ENCODE measurements around the gene BDNF. TPM values are rescaled to one million over a fixed set of nuclear protein-coding genes. Genes with fewer than 3 reads are reported as not detected.

The BDNF gene
- polyA plus RNA-seq, 1 donor from 2014 or later, result not detected

- H3F3A ChIP-seq (ENCODE audit: insufficient read depth, low read length, poor library complexity, severe bottlenecking), result peaks cover 13% of the 10 kb centered on the region
- no peaks in the 10 kb centered on the region for H3K9me2 ChIP-seq (ENCODE audit: insufficient read depth, low read length)
- H4K20me1 ChIP-seq (ENCODE audit: insufficient read depth), result no peaks in the 10 kb centered on the region
- H2AFZ ChIP-seq (ENCODE audit: low read depth, low read length), result no peak overlapping the region
- no peak overlapping the region for H3K27ac ChIP-seq (ENCODE audit: low read length)
- no peak overlapping the region for H3K4me2 ChIP-seq (ENCODE audit: low read length)
- TF ChIP-seq CTCF (IDR thresholded peaks at IDR 0.05; ENCODE audit: poor library complexity, severe bottlenecking) (peak; percentile 34), REST (IDR thresholded peaks at IDR 0.05; ENCODE audit: borderline replicate concordance) (peak; percentile 68), RAD21 (conservative IDR thresholded peaks at IDR 0.05) (no peak), TAF1 (IDR thresholded peaks at IDR 0.05; ENCODE audit: low read depth) (no peak)
- H3K36me3 ChIP-seq (ENCODE audit: insufficient read depth, low read length), result no peaks in the 10 kb centered on the region
- no peaks in the 10 kb centered on the region for H3K9me3 ChIP-seq (ENCODE audit: low read length)
- peaks cover 86% of the 10 kb centered on the region for H3K27me3 ChIP-seq (ENCODE audit: insufficient read depth, low read depth, low read length)
- peak overlapping the region; percentile 25 for H3K4me3 ChIP-seq (ENCODE audit: low read length)
- no peaks in the 10 kb centered on the region for H3K79me2 ChIP-seq (replicated peaks; ENCODE audit: insufficient read depth, low read length)
- H3K9ac ChIP-seq (ENCODE audit: low read length), result no peak overlapping the region
Observed at GRCh38 chr11:27720277-27720830, 20.1 kb upstream of the BDNF start.

DNA sequence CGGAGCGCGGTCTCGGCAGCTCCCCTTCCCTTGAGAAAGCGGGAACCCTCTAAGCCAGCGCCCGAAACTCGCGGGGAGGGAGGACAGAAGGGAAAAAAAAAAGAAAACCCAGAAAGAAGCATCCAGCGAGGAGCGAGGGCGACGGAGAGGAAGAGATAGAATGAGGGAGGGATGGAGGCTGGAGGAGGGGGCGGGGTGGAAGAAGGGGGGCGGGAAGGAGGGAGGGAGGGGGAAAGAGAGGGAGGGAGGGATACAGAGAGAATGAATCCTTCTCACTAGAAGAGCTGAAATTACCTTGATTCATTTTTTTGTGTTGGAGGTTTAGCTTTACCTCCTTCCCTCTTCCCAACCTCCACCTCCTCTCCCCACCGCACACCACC, 19.3 kb upstream of the BDNF start:
- H3K27ac ChIP-seq (ENCODE audit: low read length), result no peak overlapping the region

More for the DNA sequence above, 19.3 kb upstream of the BDNF start:
- H4K20me1 ChIP-seq (ENCODE audit: insufficient read depth), result no peaks in the 10 kb centered on the region
- H3K27me3 ChIP-seq (ENCODE audit: insufficient read depth, low read depth, low read length), result peaks cover 86% of the 10 kb centered on the region
- TF ChIP-seq POLR2AphosphoS5 (IDR thresholded peaks at IDR 0.05), result no peak
- TF ChIP-seq REST (IDR thresholded peaks at IDR 0.05; ENCODE audit: borderline replicate concordance), result no peak
- no peak for TF ChIP-seq RAD21 (conservative IDR thresholded peaks at IDR 0.05)
- TF ChIP-seq TAF1 (IDR thresholded peaks at IDR 0.05; ENCODE audit: low read depth), result no peak
- no peak for TF ChIP-seq MXI1 (conservative IDR thresholded peaks at IDR 0.05; ENCODE audit: poor library complexity, severe bottlenecking)
- TF ChIP-seq EP300 (conservative IDR thresholded peaks at IDR 0.05; ENCODE audit: poor library complexity, severe bottlenecking), result no peak
- no peak for TF ChIP-seq EZH2 (IDR thresholded peaks at IDR 0.05; ENCODE audit: borderline replicate concordance, insufficient read depth, low read length, poor library complexity, severe bottlenecking)
- no peak for TF ChIP-seq CTCF (IDR thresholded peaks at IDR 0.05; ENCODE audit: poor library complexity, severe bottlenecking)
- TF ChIP-seq SMC3 (conservative IDR thresholded peaks at IDR 0.05; ENCODE audit: poor library complexity), result no peak
- no peaks in the 10 kb centered on the region for H3K79me2 ChIP-seq (replicated peaks; ENCODE audit: insufficient read depth, low read length)
- H3F3A ChIP-seq (ENCODE audit: insufficient read depth, low read length, poor library complexity, severe bottlenecking), result peaks cover 13% of the 10 kb centered on the region
- peak overlapping the region; percentile 64 for H3K9ac ChIP-seq (ENCODE audit: low read length)
- no peaks in the 10 kb centered on the region for H3K9me2 ChIP-seq (ENCODE audit: insufficient read depth, low read length)
- H3K4me3 ChIP-seq (ENCODE audit: low read length), result peak overlapping the region; percentile 70
- no peaks in the 10 kb centered on the region for H3K9me3 ChIP-seq (ENCODE audit: low read length)
- no peak overlapping the region for H3K4me2 ChIP-seq (ENCODE audit: low read length)
- H2AFZ ChIP-seq (ENCODE audit: low read depth, low read length), result no peak overlapping the region
- H3K36me3 ChIP-seq (ENCODE audit: insufficient read depth, low read length), result no peaks in the 10 kb centered on the region

Measured in neural cell (in vitro differentiated cells).